Ovary (tissue), 3 donors: ENCODE measurements around the gene CCDC63.

Experiments used
- CTCF ChIP-seq, 3 donors: fragments of 450-650 bp in 2 of 3; fragments of 200-600 bp in 1 of 3; IDR thresholded peaks; one replicate each; pipeline versions ENCODE4 v1.5.1 to v1.8.0; 2016 to 2022; ENCODE audit warnings: antibody characterized with exemption in 3 of 3, mild to moderate bottlenecking in 1 of 3
- POLR2A ChIP-seq: fragments of 450-650 bp; IDR thresholded peaks from one replicate; pipeline ENCODE4 v1.6.1; 2017; ENCODE audit warnings: antibody characterized with exemption, mild to moderate bottlenecking, moderate library complexity
- donor health status: DM: no; HTN: no; CAD: no.

GRCh38 chr12:110819646-110820045, 27.1 kb upstream of the CCDC63 start:
- TF ChIP-seq CTCF (IDR thresholded peaks at IDR 0.05) (no peak), POLR2A (no peak)
